T-helper 1 cell treated with Interleukin-12 subunit alpha and Interleukin-12 subunit beta and Interleukin-4 antibody, amounts not matched to agents 30 μg/mL and 1 μg/mL, for 36 hours (primary cell): ENCODE measurements around the gene MFSD6.

Experiments used
- H3K27ac Mint-ChIP-seq: one replicate; pipeline ENCODE4 v1.8.0; 2021; ENCODE audit warnings: mild to moderate bottlenecking, mixed read lengths
- H3K27me3 Mint-ChIP-seq: one replicate; pipeline ENCODE4 v1.8.0; 2021; ENCODE audit warnings: low read depth, mixed read lengths
- H3K36me3 Mint-ChIP-seq: one replicate; pipeline ENCODE4 v1.8.0; 2021; ENCODE audit warnings: low read depth, mixed read lengths
- H3K4me1 Mint-ChIP-seq: one replicate; pipeline ENCODE4 v1.8.0; 2021; ENCODE audit warnings: low read depth, mixed read lengths
- H3K4me3 Mint-ChIP-seq: one replicate; pipeline ENCODE4 v1.8.0; 2021; ENCODE audit warnings: mild to moderate bottlenecking, moderate library complexity, mixed read lengths
- H3K9me3 Mint-ChIP-seq: one replicate; pipeline ENCODE4 v1.8.0; 2021; ENCODE audit warnings: mixed read lengths

Gene MFSD6

GRCh38 chr2:190540048-190540447 is 131.9 kb downstream of the MFSD6 start:
- Mint-ChIP-seq H3K27ac (no peak overlapping the region), H3K36me3 (peaks cover 56% of the 10 kb centered on the region), H3K4me3 (no peak overlapping the region), H3K27me3 (no peaks in the 10 kb centered on the region), H3K4me1 (peaks cover 11% of the 10 kb centered on the region), H3K9me3 (peaks cover 66% of the 10 kb centered on the region)

GRCh38 chr2:190545093-190545492 is 136.9 kb downstream of the MFSD6 start:
- Mint-ChIP-seq H3K4me3 (no peak overlapping the region), H3K27ac (no peak overlapping the region)

GRCh38 chr2:190545555-190546385 is 137.6 kb downstream of the MFSD6 start:
- Mint-ChIP-seq H3K36me3 (peaks cover 25% of the 10 kb centered on the region), H3K27ac (no peak overlapping the region), H3K4me3 (no peak overlapping the region), H3K4me1 (peaks cover 2% of the 10 kb centered on the region), H3K9me3 (peaks cover 25% of the 10 kb centered on the region), H3K27me3 (no peaks in the 10 kb centered on the region)

More at GRCh38 chr2:190545093-190545492, 136.9 kb downstream of the MFSD6 start:
- Mint-ChIP-seq H3K4me1 (peaks cover 2% of the 10 kb centered on the region), H3K27me3 (no peaks in the 10 kb centered on the region), H3K36me3 (peaks cover 28% of the 10 kb centered on the region), H3K9me3 (peaks cover 32% of the 10 kb centered on the region)

DNA sequence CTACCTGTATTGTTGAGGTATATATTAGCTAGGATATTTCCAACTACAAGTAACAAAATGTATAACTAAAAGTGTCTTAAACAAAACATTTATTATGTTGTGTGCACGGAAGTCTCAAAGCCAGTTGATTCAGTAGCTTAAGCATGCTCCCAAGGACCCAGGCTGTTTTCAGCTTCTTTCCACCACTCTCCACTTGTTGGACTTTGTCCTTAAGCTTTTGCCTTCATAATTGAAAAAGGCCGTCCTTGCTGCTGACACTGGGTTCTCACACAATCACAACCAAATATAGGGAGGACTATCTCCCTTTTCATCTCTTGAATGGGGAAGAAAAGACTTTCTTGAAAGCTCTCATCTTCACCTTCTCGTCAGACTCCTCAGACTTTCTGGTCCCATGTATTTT is 138.6 kb downstream of the MFSD6 start:
- Mint-ChIP-seq H3K4me3 (no peak overlapping the region), H3K36me3 (peaks cover 19% of the 10 kb centered on the region), H3K9me3 (peaks cover 21% of the 10 kb centered on the region), H3K27me3 (no peaks in the 10 kb centered on the region), H3K4me1 (peaks cover 6% of the 10 kb centered on the region), H3K27ac (no peak overlapping the region)

DNA sequence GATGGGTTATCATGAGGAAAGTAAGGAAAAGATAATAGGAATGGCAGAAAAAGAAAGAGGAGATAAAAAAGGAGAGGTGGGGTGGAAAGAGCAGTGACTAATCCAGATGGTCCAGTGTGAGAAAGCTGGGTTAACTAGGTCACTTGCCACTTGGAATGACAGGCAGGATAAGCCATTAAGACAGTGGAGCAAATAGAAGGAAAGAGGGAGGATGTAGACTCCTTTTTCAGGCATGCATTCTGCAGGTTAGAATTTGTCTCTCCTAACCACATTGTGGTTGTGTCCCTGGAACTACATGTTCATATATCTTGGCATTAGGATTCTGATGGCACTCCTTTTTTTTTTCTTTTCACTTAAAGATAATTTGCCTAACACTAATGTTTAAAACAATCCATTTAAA is 139.7 kb downstream of the MFSD6 start:
- Mint-ChIP-seq H3K27ac (no peak overlapping the region), H3K4me3 (no peak overlapping the region), H3K9me3 (peaks cover 11% of the 10 kb centered on the region)

GRCh38 chr2:190550137-190550536 is 142.0 kb downstream of the MFSD6 start:
- Mint-ChIP-seq H3K4me3 (no peak overlapping the region), H3K4me1 (peaks cover 11% of the 10 kb centered on the region), H3K27me3 (no peaks in the 10 kb centered on the region), H3K36me3 (peaks cover 8% of the 10 kb centered on the region), H3K9me3 (peaks cover 6% of the 10 kb centered on the region), H3K27ac (no peak overlapping the region)

More for the DNA sequence above, 139.7 kb downstream of the MFSD6 start:
- H3K27me3 Mint-ChIP-seq: no peaks in the 10 kb centered on the region
- H3K36me3 Mint-ChIP-seq: peaks cover 11% of the 10 kb centered on the region
- peaks cover 12% of the 10 kb centered on the region for H3K4me1 Mint-ChIP-seq
